HCEC 1CT (cell line): ENCODE measurements around the gene IFNL3.
"Not testable (repeated sequence)": the region's sequence is repeated elsewhere in the genome, so short reads cannot be mapped to it uniquely, and the experiment has no call there.

Experiments used
- DNase-seq: peaks from one replicate; pipeline ENCODE4 v3.0.0-alpha.2; 2017

Gene IFNL3

GRCh38 chr19:39244410-39245100 lies at the start of gene IFNL3:
IFNL3 (minus strand) TSS chr19:39245006; CDS start chr19:39244967, 39 bp downstream.
- DNase-seq: not testable (repeated sequence)

DNA sequence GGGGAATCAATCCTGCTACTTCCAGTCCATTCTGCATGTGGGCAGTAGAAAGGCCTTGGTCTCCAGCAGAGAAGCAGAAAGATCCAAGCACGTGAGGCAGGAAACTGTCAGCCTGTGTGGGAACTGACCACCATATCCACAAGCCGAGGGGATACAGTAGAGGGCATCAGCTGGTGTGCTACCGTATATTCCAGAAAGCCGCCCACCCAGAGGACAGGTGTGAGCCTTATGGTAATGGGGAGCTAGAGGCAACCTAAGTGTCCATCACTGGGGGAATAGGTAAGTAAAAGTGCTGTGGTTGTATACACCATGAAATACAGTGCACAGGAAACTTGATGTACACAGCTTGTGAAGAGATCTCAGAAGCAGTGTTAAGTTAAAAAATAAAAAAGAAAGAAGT lies 48.6 kb upstream of the IFNL3 start:
- no peak for DNase-seq

DNA sequence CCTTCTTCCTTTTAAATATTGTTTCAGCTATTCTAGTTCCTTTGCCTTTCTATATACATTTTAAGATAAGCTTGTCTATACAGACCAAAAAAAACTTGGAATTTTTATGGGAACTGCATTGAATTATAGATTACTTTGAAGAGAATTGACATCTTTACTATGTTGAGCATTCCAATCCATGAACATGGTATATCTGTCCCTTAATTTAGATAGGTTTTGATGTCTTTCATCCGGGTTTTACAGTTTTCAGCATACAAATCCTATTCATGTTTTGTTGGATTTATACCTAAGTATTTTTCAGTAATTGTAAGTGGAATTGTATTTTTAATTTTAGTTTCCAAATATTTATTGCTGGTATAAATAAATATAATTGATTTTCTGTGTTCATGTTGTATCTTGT lies 39.2 kb upstream of the IFNL3 start:
- no peak for DNase-seq

DNA sequence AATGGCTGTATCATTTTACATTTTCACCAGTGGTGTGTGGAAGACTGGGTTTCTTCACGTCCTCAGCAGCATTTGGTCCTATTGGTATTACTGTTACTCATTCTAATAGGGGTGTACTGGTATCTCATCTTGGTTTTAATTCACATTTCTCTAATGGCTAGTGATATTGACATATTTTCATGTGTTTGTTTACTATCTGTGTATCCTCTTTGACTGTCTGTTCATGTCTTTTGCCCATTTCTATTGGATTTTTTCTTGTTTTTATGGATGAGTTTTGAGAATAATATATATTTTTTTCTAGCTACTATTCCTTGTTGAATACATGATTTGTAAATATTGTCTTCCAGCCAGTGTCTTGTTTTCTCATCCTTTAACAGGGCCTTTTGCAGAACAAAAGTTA lies 37.2 kb upstream of the IFNL3 start:
- DNase-seq: no peak

DNA sequence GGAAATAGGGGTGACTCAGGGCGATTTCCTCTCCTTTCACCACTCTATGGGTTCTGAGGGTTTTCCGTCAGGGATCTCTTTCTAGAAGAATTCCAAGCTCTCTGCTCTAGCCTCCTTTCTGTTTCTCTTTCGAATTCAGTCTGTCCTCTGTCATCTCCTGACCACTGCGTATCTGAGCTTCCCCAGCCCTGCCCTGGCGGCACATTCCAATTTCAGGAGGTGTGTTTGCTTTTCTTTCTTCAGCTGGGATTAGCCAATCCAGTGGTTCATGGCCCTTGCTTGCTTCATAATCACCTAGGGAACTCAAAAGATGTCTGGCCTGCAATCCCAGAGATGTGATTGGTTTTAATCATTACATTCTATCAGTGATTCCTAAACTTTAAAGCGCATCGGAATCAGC lies 32.8 kb upstream of the IFNL3 start:
- no peak for DNase-seq

DNA sequence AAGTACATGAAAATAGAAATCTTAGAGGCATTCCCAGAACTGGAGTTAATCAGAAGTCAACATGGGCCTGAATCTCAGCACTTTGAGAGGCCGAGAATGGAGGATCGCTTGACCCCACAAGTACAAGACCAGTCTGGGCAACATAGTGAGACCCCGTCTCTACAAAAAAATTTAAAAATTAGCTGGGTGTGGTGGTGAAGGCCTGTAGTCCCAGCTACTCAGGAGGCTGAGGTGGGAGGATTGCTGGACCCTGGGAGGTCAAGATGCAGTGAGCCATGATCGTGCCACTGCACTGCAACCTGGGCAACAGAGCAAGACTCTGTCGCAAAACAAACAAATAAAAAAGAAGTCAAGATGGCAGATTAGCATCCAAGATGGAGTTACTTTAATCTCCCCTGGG lies 31.9 kb upstream of the IFNL3 start:
- no peak for DNase-seq

- no peak for DNase-seq
These were observed 30.8 kb upstream of the IFNL3 start for GRCh38 chr19:39275578-39275977.

GRCh38 chr19:39273859-39274258 lies 29.1 kb upstream of the IFNL3 start:
- not testable (repeated sequence) for DNase-seq

DNA sequence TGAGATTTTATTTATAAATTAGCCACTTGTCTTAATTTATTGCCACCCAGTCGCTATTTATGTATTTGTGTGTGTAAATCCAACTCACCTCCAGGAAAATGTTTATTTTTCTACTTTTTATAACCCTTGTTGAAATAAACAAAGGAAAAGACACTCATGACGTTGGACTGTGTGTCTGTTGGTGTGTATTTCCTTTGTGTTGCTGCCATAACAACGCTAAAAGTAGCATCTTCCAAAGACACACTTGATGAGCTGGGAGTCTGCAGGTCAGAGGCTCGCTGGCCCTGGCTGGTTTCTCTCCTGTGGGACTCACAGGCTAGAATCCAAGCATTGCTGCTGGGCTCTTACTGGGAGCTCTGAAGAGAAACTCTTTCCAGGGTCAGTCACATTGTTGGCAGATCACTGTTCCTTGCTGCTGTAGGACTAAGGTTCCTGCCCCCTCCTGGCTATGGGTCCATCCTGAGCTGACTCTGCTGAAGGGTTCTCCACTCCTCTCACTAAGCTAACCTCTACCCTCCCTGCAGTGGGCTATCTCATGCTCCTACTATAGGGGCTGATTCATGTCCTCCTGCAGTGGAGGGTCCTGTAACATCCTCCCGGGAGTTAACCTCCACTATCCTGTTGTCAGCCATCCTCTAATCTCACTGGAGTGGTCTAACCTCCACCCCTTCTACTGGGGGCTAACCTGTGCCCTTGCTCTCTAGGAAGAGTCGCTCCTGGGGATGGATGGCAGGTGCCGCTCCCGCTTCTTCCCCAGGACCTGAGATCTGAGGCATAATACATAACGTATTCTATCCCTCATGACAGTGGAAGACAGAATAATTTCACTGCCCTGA lies 25.4 kb upstream of the IFNL3 start:
- DNase-seq: no peak

GRCh38 chr19:39269369-39269768 lies 24.6 kb upstream of the IFNL3 start:
- DNase-seq: not testable (repeated sequence)

DNA sequence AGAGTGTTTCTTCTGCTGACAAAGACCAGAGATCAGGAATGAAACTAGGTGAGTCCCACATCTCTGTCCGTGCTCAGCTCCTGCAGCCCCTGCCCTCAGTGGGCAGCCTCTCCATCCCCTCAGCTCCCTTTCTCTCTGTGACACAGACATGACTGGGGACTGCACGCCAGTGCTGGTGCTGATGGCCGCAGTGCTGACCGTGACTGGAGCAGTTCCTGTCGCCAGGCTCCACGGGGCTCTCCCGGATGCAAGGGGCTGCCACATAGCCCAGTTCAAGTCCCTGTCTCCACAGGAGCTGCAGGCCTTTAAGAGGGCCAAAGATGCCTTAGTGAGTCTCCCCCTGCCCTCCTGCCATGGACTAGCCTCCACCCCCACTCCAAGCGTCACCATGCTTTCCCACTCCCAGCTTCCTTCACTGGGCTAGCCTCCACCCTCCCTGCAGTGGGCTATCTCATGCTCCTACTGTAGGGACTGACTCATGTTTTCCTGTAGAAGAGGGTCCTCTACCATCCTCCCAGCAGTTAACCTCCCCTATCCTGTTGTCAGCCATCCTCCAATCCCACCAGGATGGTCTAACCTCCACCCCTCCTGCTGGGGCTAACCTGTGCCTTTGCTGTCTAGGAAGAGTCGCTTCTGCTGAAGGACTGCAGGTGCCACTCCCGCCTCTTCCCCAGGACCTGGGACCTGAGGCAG lies 23.9 kb upstream of the IFNL3 start:
- not testable (repeated sequence) for DNase-seq

DNA sequence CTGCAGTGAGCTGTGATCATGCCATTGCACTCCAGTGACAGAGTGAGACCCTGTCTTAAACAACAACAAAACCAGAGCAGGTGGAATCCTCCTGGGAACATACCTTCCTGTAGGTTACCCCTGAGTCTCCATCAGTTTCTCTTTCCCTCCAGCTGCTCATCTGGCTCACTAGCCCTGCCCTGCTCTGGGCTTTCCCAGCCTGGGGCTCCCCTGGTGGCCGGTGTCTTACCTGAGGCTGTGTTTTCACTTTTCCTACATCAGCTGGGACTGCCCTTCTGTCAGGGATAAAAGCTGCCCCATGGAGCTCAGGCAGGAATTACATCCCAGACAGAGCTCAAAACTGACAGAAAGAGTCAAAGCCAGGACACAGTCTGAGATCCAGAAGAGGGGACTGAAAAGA lies 23.3 kb upstream of the IFNL3 start, which contains the start of gene IFNL2:
IFNL2 (plus strand) TSS at position 312 of the 400 bp plus-strand sequence. CDS start 173 bp downstream, outside the sequence.
- not testable (repeated sequence) for DNase-seq

DNA sequence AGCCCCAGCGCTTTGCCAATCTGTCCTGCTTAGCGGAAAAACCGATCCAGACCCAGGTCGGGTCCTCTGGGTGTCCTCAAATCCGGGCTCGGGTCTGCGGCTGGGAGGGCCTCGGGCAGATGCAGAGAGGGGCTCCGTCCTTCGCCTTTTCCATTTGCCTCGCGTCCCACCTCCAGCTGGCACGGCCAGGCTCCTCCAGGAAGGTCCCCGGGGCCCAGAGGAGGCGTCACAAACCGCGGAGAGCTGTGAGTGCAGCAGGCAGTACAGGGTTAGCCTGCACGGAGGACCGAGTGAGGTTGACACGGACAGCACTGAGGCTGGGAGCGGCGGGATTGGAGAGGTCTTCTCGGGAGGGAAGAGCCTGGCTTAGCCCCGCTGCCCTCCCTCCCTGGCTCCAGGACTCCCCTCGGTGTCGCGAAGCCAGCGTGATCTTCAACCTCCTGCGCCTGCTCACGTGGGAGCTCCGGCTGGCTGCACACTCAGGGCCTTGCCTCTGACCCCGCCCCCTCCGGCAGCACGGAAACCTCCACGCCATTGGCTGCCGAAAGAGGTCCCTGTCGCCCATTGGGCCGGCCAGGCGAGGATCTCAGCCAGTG lies 20.6 kb upstream of the IFNL3 start:
- DNase-seq: no peak

DNA sequence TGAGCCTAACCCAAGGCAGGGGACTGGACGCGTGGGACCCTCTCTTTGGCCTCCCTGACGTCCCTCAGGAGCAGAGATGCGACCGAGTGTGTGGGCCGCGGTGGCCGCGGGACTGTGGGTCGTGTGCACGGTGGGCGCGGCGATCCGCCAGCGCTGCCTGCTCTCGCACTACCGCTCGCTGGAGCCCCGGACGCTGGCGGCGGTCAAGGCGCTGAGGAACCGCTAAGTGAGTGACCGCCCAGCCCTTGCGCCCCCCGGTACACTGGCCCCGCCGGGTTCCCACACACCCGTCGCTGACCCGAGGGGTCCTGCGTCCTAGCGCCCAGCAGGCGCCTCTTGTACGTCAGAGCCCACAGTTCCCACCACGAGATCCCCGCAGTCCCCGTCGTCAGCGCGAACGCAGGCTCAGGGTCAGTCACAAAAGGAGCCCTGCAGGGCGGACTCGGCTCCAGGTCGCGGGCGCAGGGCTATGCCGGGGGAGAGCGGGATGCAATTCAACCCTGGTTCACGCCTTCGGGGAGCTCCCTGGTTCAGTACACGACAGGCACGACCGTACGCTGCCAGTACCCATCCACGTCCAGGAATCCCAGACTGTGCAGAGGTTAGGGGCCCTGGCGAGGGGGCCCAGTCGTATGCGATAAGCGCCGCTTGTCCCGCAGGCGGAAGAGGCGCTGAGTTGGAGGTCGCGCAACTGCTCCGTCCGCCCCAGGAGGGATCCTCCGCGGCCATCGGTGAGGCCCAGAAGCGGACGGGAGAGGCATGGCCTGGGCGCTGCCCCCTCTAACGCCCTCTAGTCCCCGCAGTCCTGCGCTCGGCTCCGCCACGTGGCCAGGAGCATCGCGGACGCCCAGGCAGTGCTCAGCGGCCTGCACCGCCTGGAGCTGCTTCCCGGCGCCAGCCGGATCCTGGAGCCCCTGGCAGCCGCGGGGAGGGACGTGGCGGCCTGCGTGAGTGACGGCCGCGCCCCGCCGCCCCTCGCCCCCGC lies 19.8 kb upstream of the IFNL3 start:
- DNase-seq: no peak

DNA sequence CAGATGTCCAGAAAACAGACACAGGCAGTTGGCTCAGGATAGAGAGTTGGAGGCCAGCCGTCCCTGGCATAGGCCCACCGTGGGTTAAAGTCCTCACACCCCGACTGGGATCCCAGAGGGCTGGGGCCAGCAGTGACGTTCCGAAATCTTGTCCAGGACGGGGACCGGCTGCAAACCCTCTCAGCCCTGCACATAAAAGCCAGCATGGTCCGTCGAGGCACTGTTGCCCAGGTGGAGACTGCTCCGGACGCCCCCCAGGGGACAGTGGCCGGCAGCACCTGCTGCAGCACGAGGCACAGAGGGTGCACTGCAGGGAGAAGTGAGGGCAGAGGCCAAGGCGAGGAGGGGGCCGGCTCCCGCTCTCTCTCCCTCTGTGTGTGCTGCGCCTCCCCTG lies 19.1 kb upstream of the IFNL3 start:
- DNase-seq: no peak

DNA sequence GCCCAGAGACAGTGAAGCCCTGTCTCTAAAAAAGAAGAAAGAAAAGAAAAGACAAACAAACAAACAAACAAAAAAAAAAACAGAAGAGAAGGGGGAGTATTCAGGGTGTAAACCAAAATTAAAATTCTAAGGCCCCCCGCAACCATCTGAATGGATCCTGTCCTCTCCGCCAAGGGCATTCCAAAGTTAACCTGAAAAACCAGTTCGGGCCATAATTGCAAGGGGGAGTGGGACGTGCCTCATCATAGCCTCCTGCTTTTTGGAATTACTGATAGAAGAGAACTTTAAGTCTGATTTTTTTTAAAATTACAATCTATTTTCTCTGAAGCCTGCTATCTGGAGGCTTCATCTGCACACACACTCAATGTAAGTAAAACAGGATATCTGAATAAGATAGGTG lies 17.7 kb upstream of the IFNL3 start:
- no peak for DNase-seq

DNA sequence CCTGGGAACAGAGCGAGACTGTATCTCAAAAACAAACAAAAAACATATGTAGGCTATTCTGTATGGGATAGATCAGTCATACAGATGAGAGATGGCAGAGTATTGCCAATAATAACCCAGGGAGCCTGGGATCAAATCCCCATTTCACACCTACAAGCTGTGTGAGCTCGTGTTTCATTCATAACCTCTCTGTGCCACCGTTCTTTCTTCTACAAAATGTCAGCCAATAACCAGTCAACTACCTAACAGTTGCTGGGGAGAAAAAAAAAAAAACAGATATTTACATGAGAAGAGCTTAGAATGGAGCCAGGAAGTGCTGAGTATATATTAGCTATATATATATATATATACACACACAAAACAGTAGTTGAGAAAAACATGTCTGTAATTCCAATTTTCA lies 16.9 kb upstream of the IFNL3 start:
- no peak for DNase-seq

DNA sequence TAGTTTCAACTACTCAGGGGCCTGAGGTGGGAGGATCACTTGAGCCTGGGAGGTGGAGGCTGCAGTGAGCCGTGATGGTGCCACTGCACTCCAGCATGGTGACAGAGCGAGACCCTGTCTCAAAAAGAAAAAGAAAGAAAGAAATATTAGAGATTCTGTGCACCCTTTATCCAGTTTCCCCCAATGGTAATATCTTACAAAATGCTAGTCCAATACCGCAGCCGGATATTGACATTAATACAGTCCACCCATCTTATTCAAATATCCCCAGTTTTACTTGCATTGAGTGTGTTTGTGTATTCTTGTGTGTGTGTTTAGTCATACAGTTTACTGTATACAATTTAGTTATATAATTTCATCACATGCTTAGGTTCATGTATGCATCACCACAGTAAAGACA lies 12.4 kb upstream of the IFNL3 start:
- no peak for DNase-seq

DNA sequence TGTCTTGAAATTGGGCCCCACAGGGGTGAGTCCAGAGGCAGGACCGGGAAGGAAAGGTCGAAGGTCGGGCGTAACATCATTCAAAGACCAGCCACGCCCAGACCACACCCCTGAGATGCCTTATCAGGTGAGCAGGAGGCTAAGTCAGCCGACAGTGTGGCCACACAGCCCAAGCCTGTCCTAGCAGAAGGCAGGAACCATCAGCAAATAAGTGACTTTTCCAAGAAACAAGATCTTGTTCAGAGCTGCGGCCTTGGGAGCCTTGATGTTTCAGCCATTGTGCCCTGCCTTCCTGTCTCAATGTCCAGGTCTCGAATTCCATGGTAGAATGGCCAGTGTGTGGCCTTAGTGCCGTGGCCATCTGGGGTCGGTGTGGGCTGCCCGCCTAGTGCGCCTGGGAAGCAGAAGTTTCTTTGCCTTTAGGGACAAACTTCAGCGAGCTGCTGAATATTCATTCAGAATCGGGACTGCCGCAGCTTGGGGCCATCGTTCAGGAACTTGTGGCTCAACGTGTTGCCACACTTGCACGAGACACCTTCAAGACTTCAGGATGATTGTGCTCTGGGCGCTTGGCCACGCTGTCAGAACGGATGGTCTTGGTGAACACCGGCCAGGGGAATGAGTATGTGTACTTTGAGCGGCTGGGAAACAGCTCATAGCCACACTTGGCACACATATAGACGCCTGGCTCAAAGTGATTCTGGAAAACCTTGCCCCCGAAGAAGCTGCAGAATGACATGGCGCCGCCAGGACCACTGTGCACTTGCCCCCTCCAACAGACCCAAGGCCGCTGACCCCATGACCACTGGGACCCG lies 9.9 kb upstream of the IFNL3 start:
- DNase-seq: no peak

- no peak for DNase-seq
These were observed 8.8 kb upstream of the IFNL3 start for GRCh38 chr19:39253374-39254149.
